Measurements from ENCODE around the gene MRPL27. TPM values are rescaled to one million over a fixed set of nuclear protein-coding genes. Genes with fewer than 3 reads are reported as not detected.

The MRPL27 gene
- polyA plus RNA-seq, 1 donor from 2014 or later = 118 TPM

- Histone ChIP-seq H3K4me3 (ENCODE audit: low read length) (no peak overlapping the region), H3K36me3 (ENCODE audit: insufficient read depth, low read length) (no peaks in the 10 kb centered on the region), H3K27ac (ENCODE audit: low read length) (no peak overlapping the region), H2AFZ (ENCODE audit: low read depth, low read length) (no peak overlapping the region), H3F3A (ENCODE audit: insufficient read depth, low read length, poor library complexity, severe bottlenecking) (no peaks in the 10 kb centered on the region), H3K9me3 (ENCODE audit: low read length) (no peaks in the 10 kb centered on the region), H3K9ac (ENCODE audit: low read length) (no peak overlapping the region), H3K4me2 (ENCODE audit: low read length) (no peak overlapping the region), H3K79me2 (replicated peaks; ENCODE audit: insufficient read depth, low read length) (no peaks in the 10 kb centered on the region), H4K20me1 (ENCODE audit: insufficient read depth) (no peaks in the 10 kb centered on the region), H3K9me2 (ENCODE audit: insufficient read depth, low read length) (no peaks in the 10 kb centered on the region), H3K27me3 (ENCODE audit: insufficient read depth, low read depth, low read length) (no peaks in the 10 kb centered on the region)
- TF ChIP-seq RAD21 (conservative IDR thresholded peaks at IDR 0.05) (no peak), EZH2 (IDR thresholded peaks at IDR 0.05; ENCODE audit: borderline replicate concordance, insufficient read depth, low read length, poor library complexity, severe bottlenecking) (no peak), POLR2AphosphoS5 (IDR thresholded peaks at IDR 0.05) (no peak), SMC3 (conservative IDR thresholded peaks at IDR 0.05; ENCODE audit: poor library complexity) (no peak), MXI1 (conservative IDR thresholded peaks at IDR 0.05; ENCODE audit: poor library complexity, severe bottlenecking) (no peak), TAF1 (IDR thresholded peaks at IDR 0.05; ENCODE audit: low read depth) (no peak)
These were observed 12.4 kb downstream of the MRPL27 start for GRCh38 chr17:50360486-50361115.

- Histone ChIP-seq H3K27me3 (ENCODE audit: insufficient read depth, low read depth, low read length) (no peaks in the 10 kb centered on the region), H3F3A (ENCODE audit: insufficient read depth, low read length, poor library complexity, severe bottlenecking) (no peaks in the 10 kb centered on the region), H3K79me2 (replicated peaks; ENCODE audit: insufficient read depth, low read length) (no peaks in the 10 kb centered on the region), H3K36me3 (ENCODE audit: insufficient read depth, low read length) (no peaks in the 10 kb centered on the region), H4K20me1 (ENCODE audit: insufficient read depth) (no peaks in the 10 kb centered on the region), H3K9me3 (ENCODE audit: low read length) (no peaks in the 10 kb centered on the region), H3K9me2 (ENCODE audit: insufficient read depth, low read length) (no peaks in the 10 kb centered on the region), H3K9ac (ENCODE audit: low read length) (no peak overlapping the region), H3K27ac (ENCODE audit: low read length) (no peak overlapping the region), H2AFZ (ENCODE audit: low read depth, low read length) (no peak overlapping the region), H3K4me3 (ENCODE audit: low read length) (no peak overlapping the region), H3K4me2 (ENCODE audit: low read length) (no peak overlapping the region)
- TF ChIP-seq EZH2 (IDR thresholded peaks at IDR 0.05; ENCODE audit: borderline replicate concordance, insufficient read depth, low read length, poor library complexity, severe bottlenecking) = no peak
These were observed 13.0 kb downstream of the MRPL27 start for GRCh38 chr17:50359998-50360461.

- Histone ChIP-seq H3K4me3 (ENCODE audit: low read length) (no peak overlapping the region), H3K79me2 (replicated peaks; ENCODE audit: insufficient read depth, low read length) (no peaks in the 10 kb centered on the region), H4K20me1 (ENCODE audit: insufficient read depth) (no peaks in the 10 kb centered on the region), H3K4me2 (ENCODE audit: low read length) (no peak overlapping the region), H3K9me3 (ENCODE audit: low read length) (no peaks in the 10 kb centered on the region), H3K9ac (ENCODE audit: low read length) (no peak overlapping the region), H3F3A (ENCODE audit: insufficient read depth, low read length, poor library complexity, severe bottlenecking) (no peaks in the 10 kb centered on the region), H3K27me3 (ENCODE audit: insufficient read depth, low read depth, low read length) (no peaks in the 10 kb centered on the region), H3K36me3 (ENCODE audit: insufficient read depth, low read length) (no peaks in the 10 kb centered on the region), H3K9me2 (ENCODE audit: insufficient read depth, low read length) (no peaks in the 10 kb centered on the region), H2AFZ (ENCODE audit: low read depth, low read length) (no peak overlapping the region), H3K27ac (ENCODE audit: low read length) (no peak overlapping the region)
- TF ChIP-seq POLR2AphosphoS5 (IDR thresholded peaks at IDR 0.05) (no peak), TAF1 (IDR thresholded peaks at IDR 0.05; ENCODE audit: low read depth) (no peak), CTCF (IDR thresholded peaks at IDR 0.05; ENCODE audit: poor library complexity, severe bottlenecking) (no peak)
These were observed 13.8 kb downstream of the MRPL27 start for GRCh38 chr17:50359005-50359699.
